BJ (cell line): ENCODE results near the gene ARMC3. TPM values are rescaled to one million over a fixed set of nuclear protein-coding genes. Genes with fewer than 3 reads are reported as not detected.

Experiments used
- CTCF ChIA-PET: fragments of 350-600 bp; formaldehyde crosslinking; extraction: SDS; loops from one replicate; lab custom pipeline; 2021; ENCODE audit warnings: antibody characterized with exemption, inconsistent platforms; lab: Yijun Ruan, JAX
- POLR2A ChIA-PET: fragments of 300-600 bp; sonication (Branson Sonifier 250); formaldehyde crosslinking; extraction: SDS; loops from one replicate; lab custom pipeline; 2021; ENCODE audit warnings: antibody characterized with exemption; lab: Charles Lee
- DNase-seq: peaks from one replicate; pipeline ENCODE4 v3.0.0-alpha.2; 2011; ENCODE audit warnings: low read depth
- H3K27me3 ChIP-seq: 2 replicates; pipeline ENCODE4 v1.6.0; 2011; ENCODE audit warnings: low read length; ENCODE audit not compliant: control insufficient read depth, insufficient read depth
- H3K36me3 ChIP-seq: 2 replicates; pipeline ENCODE4 v1.5.1; 2011; ENCODE audit warnings: low read length; ENCODE audit not compliant: control insufficient read depth, insufficient read depth
- H3K4me3 ChIP-seq: 2 replicates; pipeline ENCODE4 v1.5.1; 2011; ENCODE audit warnings: low read depth, mild to moderate bottlenecking, control low read depth, low read length
- CTCF ChIP-seq: IDR thresholded peaks from 2 replicates; pipeline ENCODE4 v1.5.1; 2011; ENCODE audit warnings: low read depth, mild to moderate bottlenecking, control low read depth, inconsistent platforms, low read length, moderate library complexity; ENCODE audit not compliant: insufficient read depth
- polyA plus RNA-seq: library from polyadenylated mRNA; depleted of rRNA; stranded (reverse); fragments of >200 nt; gene quantifications from 2 replicates; pipeline ENCODE4 v1.2.3, GENCODE V29; 2011

Gene ARMC3
- polyA plus RNA-seq, 1 experiment = not detected

- CTCF ChIA-PET = interaction anchor here (5.8 kb wide), 1 partner anchor 980 kb away, joined by 75 read pairs; no protein-coding TSS in a partner anchor
These were observed 64.2 kb downstream of the ARMC3 start for GRCh38 chr10:22992075-22992474.

GRCh38 chr10:22992621-22993020 is 64.8 kb downstream of the ARMC3 start:
- ChIA-PET CTCF (interaction anchor here (0.7 kb wide), 1 partner anchor 991 kb away, joined by 3 read pairs; no protein-coding TSS in a partner anchor), POLR2A (no interaction called here)
- peaks cover 11% of the 10 kb centered on the region for H3K27me3 ChIP-seq
- TF ChIP-seq CTCF = no peak
- DNase-seq = no peak
- no peaks in the 10 kb centered on the region for H3K36me3 ChIP-seq
- no peak overlapping the region for H3K4me3 ChIP-seq

More at GRCh38 chr10:22992075-22992474, 64.2 kb downstream of the ARMC3 start:
- DNase-seq = no peak
- POLR2A ChIA-PET = no interaction called here
- Histone ChIP-seq H3K36me3 (no peaks in the 10 kb centered on the region), H3K27me3 (peaks cover 11% of the 10 kb centered on the region), H3K4me3 (no peak overlapping the region)
- TF ChIP-seq CTCF = no peak

DNA sequence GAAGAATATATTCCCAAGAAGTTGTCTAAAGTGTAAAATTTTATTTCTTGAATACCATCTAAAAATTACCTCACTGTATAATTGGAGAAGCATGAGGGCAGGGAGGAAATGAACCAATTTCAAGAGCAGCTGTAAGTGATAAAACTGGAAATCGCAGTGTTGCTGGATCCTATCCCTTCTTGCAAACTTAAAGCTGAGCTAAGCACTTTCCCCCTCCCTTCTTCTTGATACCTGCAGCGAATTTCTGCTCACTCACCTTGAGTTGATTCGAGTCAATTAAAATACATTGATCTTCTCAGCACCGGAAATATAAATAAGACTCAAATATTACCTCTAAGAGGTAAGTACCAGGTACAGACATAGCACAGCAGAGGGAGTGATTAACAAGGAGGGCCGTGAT is 65.5 kb downstream of the ARMC3 start:
- no peak for TF ChIP-seq CTCF
- no peak overlapping the region for H3K4me3 ChIP-seq
- H3K36me3 ChIP-seq = no peaks in the 10 kb centered on the region
- POLR2A ChIA-PET = no interaction called here
- CTCF ChIA-PET = interaction anchor here (0.7 kb wide), 1 partner anchor 992 kb away, joined by 3 read pairs; no protein-coding TSS in a partner anchor
- no peak for DNase-seq
- H3K27me3 ChIP-seq = peaks cover 11% of the 10 kb centered on the region

DNA sequence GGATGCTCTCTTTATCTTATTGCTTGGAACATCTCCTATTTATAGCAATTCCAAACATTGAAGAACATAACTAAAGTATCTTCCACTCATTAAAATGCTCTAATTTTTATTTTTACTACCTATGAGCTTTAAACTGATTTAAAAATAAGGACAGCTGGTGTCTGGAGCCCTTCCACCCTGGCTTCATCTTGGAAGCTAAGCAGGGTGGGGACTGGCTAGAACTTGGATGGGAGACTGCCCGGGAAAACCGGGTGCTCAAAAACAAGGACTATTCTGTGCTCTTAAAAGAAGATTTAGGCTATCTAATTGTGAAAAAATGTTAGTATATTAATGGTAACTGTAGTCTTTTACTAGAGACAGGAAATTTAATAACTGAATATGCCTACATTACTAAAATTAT is 69.2 kb downstream of the ARMC3 start:
- no peak for DNase-seq
- CTCF ChIA-PET = interaction anchor here (0.7 to 2.4 kb wide), 3 partner anchors 8 to 1006 kb away, joined by 3 to 11 read pairs (median 3); no protein-coding TSS in a partner anchor
- H3K27me3 ChIP-seq = peaks cover 12% of the 10 kb centered on the region
- H3K4me3 ChIP-seq = no peak overlapping the region
- TF ChIP-seq CTCF = no peak
- no peaks in the 10 kb centered on the region for H3K36me3 ChIP-seq
- POLR2A ChIA-PET = no interaction called here

DNA sequence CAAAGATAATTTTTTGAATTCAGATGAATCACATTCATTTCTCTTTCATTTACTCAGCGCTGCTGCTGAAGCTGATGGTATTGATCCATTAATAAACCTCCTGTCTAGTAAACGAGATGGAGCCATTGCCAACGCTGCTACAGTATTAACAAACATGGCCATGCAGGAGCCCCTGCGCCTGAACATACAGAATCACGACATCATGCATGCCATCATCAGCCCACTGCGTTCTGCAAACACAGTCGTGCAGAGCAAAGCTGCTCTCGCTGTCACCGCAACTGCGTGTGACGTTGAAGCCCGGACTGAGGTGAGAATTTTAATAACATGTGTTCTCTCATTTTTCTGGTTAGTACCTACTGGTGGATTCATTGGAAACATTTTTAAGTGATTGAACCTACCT is 70.2 kb downstream of the ARMC3 start:
- ChIA-PET CTCF (interaction anchor here (1.3 to 2.4 kb wide), 2 partner anchors 9 to 424 kb away, joined by 3 to 11 read pairs; no protein-coding TSS in a partner anchor), POLR2A (no interaction called here)
- no peak for TF ChIP-seq CTCF
- Histone ChIP-seq H3K36me3 (no peaks in the 10 kb centered on the region), H3K4me3 (no peak overlapping the region), H3K27me3 (peaks cover 7% of the 10 kb centered on the region)
- no peak for DNase-seq
